GM04504 (cell line): ENCODE data around the gene BMPER.
A peak's percentile ranks its signal among the peaks of the same experiment; 100 is the strongest.

Experiments
- DNase-seq: peaks from one replicate; pipeline ENCODE4 v3.0.0-alpha.2; 2012; ENCODE audit warnings: low read depth

The BMPER gene

DNA sequence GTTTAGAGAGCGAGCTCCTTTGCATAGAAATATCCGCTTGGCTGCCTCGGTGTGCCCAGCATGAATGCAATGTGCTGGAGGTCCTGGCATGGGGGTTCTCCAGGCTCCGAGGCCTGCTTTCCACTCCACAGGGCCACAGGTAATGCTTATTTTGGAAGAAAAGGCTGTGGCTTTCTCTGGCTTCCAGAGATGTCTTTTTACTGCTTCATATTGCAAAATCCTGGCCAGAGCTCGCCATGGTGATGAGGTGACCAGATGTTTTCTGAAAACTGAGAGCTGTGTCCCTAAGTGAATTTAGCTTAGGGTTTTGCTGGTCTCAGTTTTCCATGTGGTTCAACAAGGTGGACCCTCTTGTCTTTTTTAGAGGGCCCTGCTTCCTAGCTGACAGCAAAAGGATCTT lies 65.2 kb downstream of the BMPER start:
- no peak for DNase-seq

GRCh38 chr7:33971106-33971505 lies 65.8 kb downstream of the BMPER start:
- no peak for DNase-seq

GRCh38 chr7:33973231-33974015 lies 68.1 kb downstream of the BMPER start:
- no peak for DNase-seq

- DNase-seq = no peak
Measured at GRCh38 chr7:33979300-33979806, 74.0 kb downstream of the BMPER start.

DNA sequence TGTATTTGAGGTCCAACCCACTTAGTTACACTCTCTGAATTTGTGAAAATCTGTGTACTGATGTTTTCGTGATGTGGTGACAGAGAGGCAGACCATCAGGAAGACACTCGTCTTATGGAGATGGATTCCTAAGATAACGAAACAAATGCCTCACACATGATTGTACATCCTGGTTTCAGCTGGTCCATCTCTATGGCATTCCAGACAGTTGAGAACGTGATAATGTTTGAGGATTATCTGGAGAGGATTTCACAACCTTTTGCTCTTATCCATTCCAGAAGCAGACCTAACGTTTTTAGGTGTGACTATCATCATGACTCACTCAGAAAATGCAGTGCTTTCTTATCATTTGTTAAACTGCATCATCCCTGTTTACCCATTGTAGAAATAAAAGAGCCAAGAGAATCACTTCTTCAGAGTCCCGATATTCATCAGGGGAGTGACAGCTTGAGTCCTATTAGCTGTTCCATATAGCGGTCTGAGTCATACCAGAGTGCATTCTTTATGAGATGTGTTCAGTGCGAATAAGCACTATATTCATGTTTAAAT lies 74.5 kb downstream of the BMPER start:
- peak; percentile 86 for DNase-seq

DNA sequence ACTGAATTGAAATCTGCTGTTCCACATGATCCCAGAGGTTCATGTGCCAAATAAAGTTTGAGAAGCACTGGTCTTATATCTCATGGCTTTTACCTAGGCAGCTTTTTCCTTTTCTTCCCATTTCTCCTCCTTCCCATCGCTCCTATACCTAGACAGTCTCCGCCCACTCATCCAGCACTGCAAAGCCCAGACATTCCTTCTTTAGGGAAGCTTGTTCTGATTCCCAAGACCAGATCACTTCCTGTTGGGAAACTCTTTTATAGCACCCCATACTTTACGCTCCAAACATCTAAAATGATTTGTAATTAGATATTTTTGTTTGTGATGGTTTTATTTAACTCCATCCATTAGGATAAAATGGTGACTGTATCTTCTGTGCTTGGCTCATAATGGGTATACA lies 75.9 kb downstream of the BMPER start:
- no peak for DNase-seq

DNA sequence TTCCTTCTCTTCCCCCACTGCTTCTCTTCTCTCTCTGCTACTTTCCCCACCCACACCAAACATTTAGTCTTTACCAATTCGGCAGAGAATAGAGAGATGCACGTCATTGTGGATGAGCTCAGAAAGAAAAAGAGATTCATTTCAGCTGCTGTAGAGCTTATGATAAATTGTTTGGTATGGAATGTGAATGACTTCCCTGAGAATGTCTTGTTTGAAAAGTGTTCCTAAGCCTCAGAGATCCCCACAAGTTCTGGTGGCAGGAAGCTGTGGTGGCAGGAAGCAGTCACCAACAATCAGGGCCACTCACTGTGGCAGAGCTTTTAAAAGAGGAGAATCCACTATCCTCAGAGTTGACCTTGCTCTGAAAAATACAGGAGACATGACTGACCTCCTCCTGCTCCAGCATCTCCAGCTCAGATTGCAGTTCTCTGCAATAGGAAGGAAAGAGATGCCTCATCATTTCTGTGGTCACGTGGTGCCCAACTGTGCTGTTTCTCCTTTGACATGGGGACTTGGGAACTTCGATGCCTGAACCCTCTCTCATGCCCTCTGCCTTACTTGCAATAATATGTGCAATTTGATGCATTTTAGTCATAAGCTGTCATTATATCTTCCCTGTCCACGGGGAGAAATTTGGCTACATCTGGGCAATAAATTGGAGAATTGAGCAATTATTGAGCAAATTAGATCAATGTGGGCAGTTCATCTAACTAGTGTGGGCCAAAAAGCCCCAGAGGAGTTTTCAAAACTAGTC lies 76.5 kb downstream of the BMPER start:
- peak; percentile 72 for DNase-seq

GRCh38 chr7:33982425-33982786 lies 77.1 kb downstream of the BMPER start:
- DNase-seq = no peak

GRCh38 chr7:33986451-33986850 lies 81.1 kb downstream of the BMPER start:
- DNase-seq = no peak

- DNase-seq = peak; percentile 97
Measured at GRCh38 chr7:33986951-33987947, 81.9 kb downstream of the BMPER start.

GRCh38 chr7:33996899-33997298 lies 91.6 kb downstream of the BMPER start:
- DNase-seq = no peak

DNA sequence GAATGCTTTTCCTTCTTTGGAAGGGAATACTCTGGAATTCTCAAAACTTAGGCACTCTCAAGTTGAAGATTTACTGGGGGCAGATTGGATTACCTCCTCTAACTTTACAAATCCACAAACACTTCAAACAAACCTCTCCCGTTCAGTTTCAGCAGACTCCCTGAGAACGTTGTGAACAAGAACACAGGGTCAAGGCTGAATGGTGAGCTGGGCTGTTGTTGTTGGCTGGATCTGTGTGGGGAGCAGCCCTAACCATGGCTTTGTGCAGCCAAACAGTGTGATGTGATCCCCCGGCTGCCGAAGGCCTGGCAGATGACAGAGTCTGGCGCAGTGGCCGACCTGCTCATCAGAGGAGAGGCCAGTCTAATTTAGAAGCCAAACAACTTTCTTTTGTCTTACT lies 93.1 kb downstream of the BMPER start:
- no peak for DNase-seq

DNA sequence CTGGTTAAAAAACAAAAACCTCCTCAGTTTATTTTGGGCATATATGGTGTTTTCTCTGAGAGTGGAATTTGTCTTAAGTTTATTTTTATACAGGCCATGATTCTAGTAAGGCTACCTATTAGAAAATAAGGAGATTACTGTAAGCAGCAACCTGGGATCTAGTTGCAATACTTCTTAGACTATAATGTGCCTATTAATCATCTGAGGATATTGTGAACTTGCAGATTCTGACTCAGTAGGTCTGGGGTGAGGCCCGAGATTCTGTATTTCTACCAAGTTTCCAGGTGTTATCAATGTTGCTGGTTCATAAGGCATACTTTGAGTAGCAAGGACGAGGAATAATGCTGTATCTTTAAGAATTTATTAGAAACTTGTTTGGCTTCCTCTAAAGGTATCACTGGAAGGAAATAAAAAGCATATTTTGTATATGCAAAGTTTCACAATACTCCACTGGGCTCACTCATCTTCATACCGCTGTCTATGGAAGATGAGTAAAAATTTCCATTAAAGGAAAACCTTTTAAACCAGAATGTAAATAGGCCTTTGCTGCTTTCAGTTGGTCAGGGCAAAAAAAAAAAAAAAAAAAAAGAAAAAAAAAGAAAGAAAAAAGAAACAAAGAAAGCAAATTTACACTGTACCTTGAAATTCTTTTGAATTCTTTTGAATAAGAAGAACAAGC lies 105.8 kb downstream of the BMPER start:
- DNase-seq = no peak

DNA sequence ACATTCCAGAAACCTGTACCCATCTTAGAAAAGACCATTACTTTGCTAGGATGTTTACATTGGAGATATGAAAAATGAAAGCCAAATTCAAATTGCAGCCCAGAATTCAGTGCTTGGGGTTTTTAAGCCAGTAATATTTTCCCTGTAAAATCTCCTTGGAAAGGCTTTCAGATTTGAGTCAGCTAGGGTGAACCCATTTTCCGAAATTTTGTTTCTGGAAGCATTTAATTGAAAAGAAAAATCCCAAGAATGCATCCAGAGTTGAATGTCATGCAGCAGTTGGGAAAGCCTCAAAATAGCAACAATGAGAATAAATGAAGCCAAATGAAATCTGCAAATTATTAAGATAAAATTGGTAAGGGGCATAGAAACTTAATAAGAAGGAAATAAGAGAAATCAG lies 106.4 kb downstream of the BMPER start:
- no peak for DNase-seq

DNA sequence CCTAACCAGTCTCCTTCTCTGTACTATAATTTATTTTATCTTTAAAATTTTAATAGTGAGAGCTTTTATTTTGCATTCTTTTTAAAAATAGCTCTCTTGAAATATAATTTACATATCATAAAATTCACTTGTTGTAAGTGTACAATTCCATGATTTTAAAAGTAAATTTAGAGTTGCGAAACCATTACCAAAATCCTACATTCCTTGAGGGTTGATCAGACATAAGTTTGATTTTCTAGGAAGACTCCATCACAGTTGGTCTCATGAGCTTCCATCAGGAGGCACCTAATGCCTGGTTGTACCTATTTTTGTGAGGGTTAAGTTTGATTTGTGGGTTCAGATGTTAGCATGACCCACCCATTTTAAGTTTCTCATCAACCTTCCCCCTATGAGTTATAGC lies 108.1 kb downstream of the BMPER start:
- no peak for DNase-seq

DNA sequence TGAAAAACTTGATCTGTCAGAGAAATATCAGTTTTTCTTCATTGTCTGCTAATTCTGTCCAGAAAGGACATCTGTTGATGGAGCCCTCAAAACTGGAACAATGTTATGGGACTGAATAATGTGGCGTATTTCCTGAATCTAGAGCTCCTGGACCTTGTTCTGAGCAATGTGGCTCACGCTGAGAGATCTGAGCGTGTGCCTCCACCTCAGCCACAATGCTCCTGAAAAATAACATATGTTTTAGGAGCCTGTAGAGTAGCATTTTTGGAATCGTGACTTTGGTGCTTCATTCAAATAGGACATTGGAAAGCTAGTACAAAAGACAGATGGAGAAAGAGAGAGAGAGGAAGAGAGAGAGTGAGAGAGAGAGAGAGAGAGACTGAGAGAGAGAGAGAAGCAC lies 110.3 kb downstream of the BMPER start:
- no peak for DNase-seq

DNA sequence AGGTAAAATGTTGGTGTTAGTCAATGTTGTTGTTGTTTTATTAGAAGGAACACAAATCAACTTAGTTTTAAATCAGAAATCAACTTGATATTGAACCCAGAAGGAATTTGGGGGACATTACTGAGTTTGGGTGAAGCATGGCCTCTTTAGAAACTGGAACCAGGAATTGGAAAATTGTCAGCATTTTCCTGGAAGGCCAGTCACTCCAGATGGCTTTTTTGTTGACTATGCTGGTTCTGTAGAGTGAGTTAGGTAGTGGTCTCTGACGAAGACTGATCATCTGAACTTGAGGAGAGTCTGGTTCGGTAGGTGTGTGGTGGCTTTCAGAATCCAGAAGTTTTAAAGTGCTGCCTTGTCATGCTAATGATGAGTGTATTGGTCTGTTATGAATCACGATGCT lies 111.5 kb downstream of the BMPER start:
- no peak for DNase-seq

- no peak for DNase-seq
Measured at GRCh38 chr7:34019301-34019790, 114.0 kb downstream of the BMPER start.

DNA sequence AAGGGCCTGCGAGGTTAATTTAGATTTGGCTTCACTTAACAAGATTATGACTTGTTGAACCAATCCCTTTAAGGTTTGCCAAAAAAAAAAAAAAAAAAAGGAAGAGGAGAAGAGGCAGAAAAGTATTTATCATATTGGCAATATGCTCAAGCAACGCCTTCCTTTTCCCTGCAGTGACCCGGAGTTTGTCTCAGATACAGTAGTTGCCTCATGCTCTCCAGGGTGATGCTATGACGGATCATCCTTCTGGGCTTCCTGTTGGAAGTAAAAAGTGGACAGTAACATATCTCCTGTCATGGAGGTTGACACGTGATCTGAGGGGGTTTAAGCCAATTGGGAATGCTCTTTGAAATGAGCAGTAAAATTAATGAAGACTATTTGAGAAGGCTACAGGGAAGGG lies 117.3 kb downstream of the BMPER start:
- no peak for DNase-seq

DNA sequence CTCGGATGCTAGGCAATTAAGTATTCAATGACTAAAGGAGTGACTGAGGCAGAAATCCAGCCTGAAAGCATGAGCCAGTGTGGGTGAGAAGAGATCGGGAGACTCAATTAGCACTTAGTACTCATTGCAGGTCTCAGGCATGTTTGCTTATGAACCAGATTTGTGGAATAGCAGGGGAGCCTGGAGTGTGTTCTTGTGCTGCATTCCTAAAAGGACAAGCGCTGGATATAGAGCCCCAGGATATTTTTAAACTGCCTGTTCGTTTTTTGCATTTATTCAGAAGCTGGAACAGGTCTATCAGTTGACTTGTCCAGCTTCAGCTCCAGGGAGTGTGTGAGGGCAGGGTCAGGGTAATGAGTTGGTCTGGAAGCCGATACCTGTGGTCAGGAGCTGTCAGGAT lies 120.3 kb downstream of the BMPER start:
- no peak for DNase-seq
